Fibroblast of mammary gland (primary cell): ENCODE measurements around the gene DHODH.
A peak's percentile ranks its signal among the peaks of the same experiment; 100 is the strongest.

Experiments
- DNase-seq: peaks from one replicate; pipeline ENCODE4 v3.0.0-alpha.2; 2010; ENCODE audit warnings: low read depth
- H3K4me3 ChIP-seq: 2 replicates; pipeline ENCODE4 v1.5.1; 2011; ENCODE audit warnings: low read depth, mild to moderate bottlenecking, low read length, moderate library complexity; ENCODE audit not compliant: control insufficient read depth
- CTCF ChIP-seq: conservative IDR thresholded peaks from 2 replicates; pipeline ENCODE4 v1.5.1; 2011; ENCODE audit warnings: low read depth, low read length, inconsistent platforms; ENCODE audit not compliant: control insufficient read depth, insufficient read depth

The DHODH gene

DNA sequence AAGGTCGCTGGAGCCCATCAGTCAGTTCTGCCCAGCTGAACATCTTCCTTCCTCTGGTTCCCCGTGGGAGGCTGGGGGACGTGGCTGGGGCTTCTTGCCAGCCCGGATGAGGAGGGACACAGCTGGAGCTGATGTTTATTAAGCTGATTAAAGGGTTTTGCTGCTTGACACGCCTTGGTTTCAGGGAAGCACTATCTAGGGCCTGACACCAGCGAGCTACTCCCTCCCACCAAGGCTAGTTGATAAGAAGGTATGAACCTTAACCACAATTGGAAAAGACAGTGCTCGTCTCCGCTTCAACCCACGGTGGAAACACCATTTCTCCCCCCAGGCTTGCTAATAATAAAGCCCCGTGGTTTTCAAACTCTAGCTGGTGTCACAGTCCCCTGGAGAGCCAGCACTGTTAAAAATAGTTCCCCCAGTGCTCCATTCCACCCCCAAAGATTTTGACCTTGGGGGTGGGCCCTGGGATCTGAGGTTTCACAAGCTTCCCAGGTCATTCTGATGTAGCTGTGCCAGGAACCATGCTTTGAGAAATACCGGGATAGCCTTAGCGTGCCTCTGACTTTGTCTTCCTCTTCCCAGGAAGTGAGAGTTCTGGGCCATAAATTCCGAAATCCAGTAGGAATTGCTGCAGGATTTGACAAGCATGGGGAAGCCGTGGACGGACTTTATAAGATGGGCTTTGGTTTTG, 5.5 kb downstream of the DHODH start:
- H3K4me3 ChIP-seq, result no peak overlapping the region
- no peak for TF ChIP-seq CTCF
- DNase-seq, result peak; percentile 9

DNA sequence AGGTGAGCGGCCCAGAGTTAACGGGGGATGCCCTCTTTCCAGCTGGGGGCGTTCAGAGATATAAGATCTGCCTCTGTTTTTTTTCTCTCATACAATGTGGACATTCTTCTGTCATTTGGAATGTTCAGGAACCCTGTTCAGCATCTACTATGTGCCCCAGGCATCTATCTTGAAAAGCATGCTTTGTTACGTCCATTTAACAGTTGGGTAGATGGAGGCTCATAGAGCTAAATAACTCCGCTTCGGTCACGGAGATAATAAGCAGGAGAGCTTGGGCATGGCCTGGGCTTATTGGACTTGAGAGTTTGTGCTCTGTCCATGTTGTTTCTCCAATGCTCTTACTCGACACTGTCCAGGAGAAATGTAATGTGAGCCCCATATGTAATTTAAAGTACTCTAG, 6.1 kb downstream of the DHODH start:
- no peak for TF ChIP-seq CTCF
- H3K4me3 ChIP-seq, result no peak overlapping the region
- DNase-seq, result no peak

DNA sequence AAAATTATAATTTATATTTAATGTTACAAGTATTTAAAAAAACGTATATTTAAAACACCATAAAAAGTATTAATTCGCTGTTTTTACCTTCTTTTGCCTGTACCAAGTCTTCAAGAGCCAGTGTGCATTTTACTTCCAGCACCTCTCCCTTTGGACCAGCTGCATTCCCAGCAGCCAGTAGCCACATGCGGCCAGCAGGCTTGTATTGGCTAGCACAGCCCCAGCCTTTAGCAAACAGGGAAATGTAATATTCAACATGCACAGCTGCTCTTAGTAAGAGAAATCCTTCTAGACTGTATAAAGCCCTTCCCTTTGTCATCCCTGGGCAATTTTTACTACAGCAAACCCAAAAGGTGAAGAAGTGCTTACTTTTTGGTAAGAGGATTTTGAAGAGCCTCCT, 6.6 kb downstream of the DHODH start:
- no peak for TF ChIP-seq CTCF
- DNase-seq, result no peak
- H3K4me3 ChIP-seq, result no peak overlapping the region

GRCh38 chr16:72018470-72018869, 9.9 kb downstream of the DHODH start:
- no peak for TF ChIP-seq CTCF
- DNase-seq, result no peak
- no peak overlapping the region for H3K4me3 ChIP-seq

GRCh38 chr16:72021043-72021442, 12.5 kb downstream of the DHODH start:
- H3K4me3 ChIP-seq, result no peak overlapping the region
- TF ChIP-seq CTCF, result no peak
- DNase-seq, result no peak

DNA sequence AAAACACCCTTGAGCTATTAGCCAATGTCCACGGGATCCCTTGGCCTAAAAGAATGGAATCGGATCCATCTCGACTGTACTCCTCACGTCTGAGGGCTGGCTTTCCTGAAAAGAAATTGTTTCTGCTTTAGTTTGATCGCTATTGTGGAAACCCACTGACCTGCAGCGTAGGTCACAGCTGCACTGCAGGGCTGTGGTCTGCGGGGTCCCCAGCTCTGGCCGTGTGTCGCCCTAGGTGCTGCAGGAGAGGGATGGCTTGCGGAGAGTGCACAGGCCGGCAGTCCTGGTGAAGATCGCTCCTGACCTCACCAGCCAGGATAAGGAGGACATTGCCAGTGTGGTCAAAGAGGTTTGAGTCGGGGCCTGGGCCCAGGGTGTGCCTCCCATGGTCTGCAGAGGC, 13.6 kb downstream of the DHODH start:
- H3K4me3 ChIP-seq, result no peak overlapping the region

More for the DNA sequence above, 13.6 kb downstream of the DHODH start:
- DNase-seq, result no peak
- no peak for TF ChIP-seq CTCF
